ENCODE measurements around the gene KRTAP19-4.
"Not testable (repeated sequence)": the region's sequence is repeated elsewhere in the genome, so short reads cannot be mapped to it uniquely, and the experiment has no call there.

KRTAP19-4 gene, protein sequence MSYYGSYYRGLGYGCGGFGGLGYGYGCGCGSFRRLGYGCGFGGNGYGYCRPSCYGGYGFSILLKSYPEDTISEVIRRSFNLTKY

DNA sequence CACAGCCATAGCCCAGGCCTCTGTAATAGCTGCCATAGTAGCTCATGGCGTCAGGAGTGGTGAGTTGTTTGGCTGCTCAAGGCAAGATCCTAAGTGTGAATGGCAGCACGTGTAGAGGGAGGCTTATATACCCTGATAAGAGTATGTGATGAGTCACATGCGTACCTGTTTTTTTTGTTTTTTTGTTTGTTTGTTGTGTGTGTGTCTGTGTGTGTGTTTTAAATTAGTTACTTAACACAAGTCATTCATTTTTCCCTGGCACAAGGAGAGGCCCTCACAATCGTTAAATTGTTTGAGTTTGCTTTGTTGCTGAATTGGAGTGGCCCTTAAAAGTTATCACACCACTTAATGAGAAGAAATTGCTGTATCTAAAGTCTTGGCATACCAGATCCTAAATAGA lies at the start of gene KRTAP19-4:
KRTAP19-4 (minus strand) TSS at position 101 of the 400 bp plus-strand sequence; CDS start at position 46, 55 bp downstream.
- DNase-seq: no peak

GRCh38 chr21:30541764-30542163 lies 44.8 kb upstream of the KRTAP19-4 start, which contains the start of gene KRTAP19-6:
Gene KRTAP19-6, minus strand, starts transcription at chr21:30541864. Its CDS starts 31 bp downstream, at chr21:30541833.
- DNase-seq: no peak

- no peak for DNase-seq
Observed at GRCh38 chr21:30518876-30519275, 21.9 kb upstream of the KRTAP19-4 start.

GRCh38 chr21:30515681-30516080 lies 18.7 kb upstream of the KRTAP19-4 start:
- DNase-seq: no peak

- DNase-seq: not testable (repeated sequence)
Observed at GRCh38 chr21:30505621-30506205, 8.7 kb upstream of the KRTAP19-4 start.

GRCh38 chr21:30502041-30502440 lies 5.1 kb upstream of the KRTAP19-4 start, which contains the start of gene KRTAP19-5:
Gene KRTAP19-5, minus strand, starts transcription at chr21:30502141. Its CDS starts 51 bp downstream, at chr21:30502090.
- DNase-seq: no peak

- no peak for DNase-seq
Observed at GRCh38 chr21:30491963-30492428, 5.0 kb downstream of the KRTAP19-4 start, which contains the start of gene KRTAP19-3. Gene KRTAP19-3, minus strand, starts transcription at chr21:30492013. Its CDS starts 56 bp downstream, at chr21:30491957.

- DNase-seq: no peak
Observed at GRCh38 chr21:30487336-30487735, 9.6 kb downstream of the KRTAP19-4 start, which contains the start of gene KRTAP19-2. Gene KRTAP19-2, minus strand, starts transcription at chr21:30487436. Its CDS starts 88 bp downstream, at chr21:30487348.

GRCh38 chr21:30486180-30486579 lies 10.8 kb downstream of the KRTAP19-4 start:
- DNase-seq: no peak

DNA sequence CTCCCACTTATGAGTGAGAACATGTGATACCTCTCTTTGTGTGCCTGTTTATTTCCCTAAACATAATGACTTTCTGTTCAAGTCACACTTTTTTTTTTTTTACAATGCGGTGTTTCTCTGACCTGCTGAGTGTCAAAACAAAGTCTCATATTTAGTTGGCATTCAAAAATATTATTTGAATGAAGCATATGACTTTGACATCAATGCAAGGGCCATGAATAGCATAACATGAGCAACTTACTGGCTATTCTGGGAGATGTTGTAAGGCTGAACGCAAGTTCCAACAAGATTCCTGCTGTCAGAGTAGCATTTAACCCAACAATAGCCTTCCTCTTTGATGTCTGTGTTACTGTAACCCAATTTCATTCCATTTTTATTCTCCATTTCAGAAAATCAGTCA lies 14.8 kb downstream of the KRTAP19-4 start:
- no peak for DNase-seq

GRCh38 chr21:30480145-30480544 lies 16.8 kb downstream of the KRTAP19-4 start, which contains the start of gene KRTAP19-1:
Gene KRTAP19-1, minus strand, starts transcription at chr21:30480367. Its CDS starts 50 bp downstream, at chr21:30480317.
- no peak for DNase-seq

- DNase-seq: no peak
Observed at GRCh38 chr21:30479259-30479658, 17.7 kb downstream of the KRTAP19-4 start.

GRCh38 chr21:30478004-30478403 lies 19.0 kb downstream of the KRTAP19-4 start:
- no peak for DNase-seq

DNA sequence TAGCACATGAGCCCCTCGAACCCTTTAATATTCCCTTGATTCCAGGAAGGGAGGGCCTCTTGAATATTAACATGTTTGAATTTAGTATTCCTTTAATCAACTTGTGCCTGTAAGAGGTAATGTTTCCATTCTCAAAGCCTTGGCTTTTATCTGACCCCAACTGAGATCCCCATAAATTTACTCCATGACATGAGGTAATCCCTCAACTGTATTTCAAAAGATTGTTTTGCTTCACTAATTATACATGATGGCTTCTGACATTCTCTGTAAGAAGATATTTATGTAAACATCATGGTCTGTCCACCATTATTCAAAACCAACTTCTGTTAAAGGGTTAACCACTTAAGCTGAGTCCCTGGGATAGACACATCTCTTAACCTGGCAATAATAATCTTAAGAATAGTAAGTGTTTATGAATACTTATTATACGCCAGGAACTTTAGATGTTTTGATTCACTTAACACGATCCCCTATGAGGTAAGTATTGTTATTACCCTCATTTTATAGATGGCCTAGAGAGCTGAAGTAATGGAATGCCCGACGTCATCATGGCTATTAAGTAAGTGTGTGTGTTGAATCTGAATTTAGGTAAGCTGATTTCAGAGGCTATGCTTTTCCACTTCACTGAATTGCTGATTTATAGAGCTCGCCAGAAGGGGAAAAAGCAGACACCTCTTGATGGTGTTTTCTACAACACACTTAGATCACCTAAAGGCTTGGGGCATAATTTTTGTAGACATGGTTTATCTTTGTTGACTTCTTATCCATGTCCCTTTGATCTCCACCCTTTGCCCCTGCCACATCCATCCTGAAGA lies 27.9 kb downstream of the KRTAP19-4 start:
- DNase-seq: no peak

DNA sequence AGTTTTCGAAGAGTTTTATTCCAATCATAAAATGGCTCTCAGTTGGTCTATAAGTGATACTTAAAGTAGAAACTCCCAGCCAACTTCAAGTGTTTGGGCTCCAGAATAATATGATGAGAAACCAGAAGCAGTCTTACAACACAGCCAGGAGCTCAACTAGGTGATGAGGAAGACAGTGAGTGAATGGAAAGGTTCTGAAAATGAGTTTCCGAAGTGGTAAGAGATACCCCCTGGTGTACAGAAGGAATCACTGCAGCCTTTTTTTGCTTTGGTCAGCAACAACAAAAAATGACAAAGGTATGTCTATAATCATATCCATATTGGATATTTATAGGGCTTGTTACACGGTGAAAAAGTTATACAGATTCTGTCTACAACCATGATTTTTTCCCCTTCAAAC lies 33.3 kb downstream of the KRTAP19-4 start:
- DNase-seq: no peak

DNA sequence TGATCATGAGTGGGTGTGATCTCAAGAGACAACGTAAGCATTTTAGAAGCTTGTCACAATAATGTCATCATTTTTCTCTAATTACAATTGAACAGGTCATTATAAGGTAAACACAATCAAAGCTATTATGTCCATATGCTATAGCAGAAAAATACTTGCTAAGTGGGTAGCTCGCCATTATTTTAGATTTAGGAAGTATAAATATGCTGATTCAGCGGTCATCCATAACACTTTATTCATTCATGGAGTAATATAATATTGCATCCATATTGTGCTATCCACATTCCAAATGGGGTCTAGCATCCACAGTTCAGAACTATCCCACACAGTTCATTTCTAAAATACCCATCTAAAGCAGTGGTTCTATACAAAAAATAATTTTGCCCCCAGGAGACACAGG lies 48.5 kb downstream of the KRTAP19-4 start:
- no peak for DNase-seq

- no peak for DNase-seq
Observed at GRCh38 chr21:30447056-30447455, 49.9 kb downstream of the KRTAP19-4 start.

Data from DMS153 (cell line).